DOHH2 (cell line): ENCODE results near the gene ADD3.
"Not testable (repeated sequence)": the region's sequence is repeated elsewhere in the genome, so short reads cannot be mapped to it uniquely, and the experiment has no call there.

Experiments
- H3F3A ChIP-seq: fragments of 200-600 bp; sonication (generic), shearing (Covaris generic); 2 replicates; pipeline ENCODE4 v1.6.0; 2016; ENCODE audit warnings: antibody characterized with exemption, mild to moderate bottlenecking; ENCODE audit not compliant: control insufficient read depth, insufficient read depth
- H3K27ac ChIP-seq: fragments of 200-600 bp; sonication (generic); 2 replicates; pipeline ENCODE4 v1.5.1; 2014; ENCODE audit warnings: low read depth, mild to moderate bottlenecking, low read length, moderate library complexity
- H3K27me3 ChIP-seq: fragments of 200-600 bp; sonication (generic); 2 replicates; pipeline ENCODE4 v1.6.1; 2014; ENCODE audit warnings: mild to moderate bottlenecking, low read length, mixed read lengths; ENCODE audit not compliant: control insufficient read depth
- H3K36me3 ChIP-seq: fragments of 200-600 bp; sonication (generic); 2 replicates; pipeline ENCODE4 v1.6.1; 2014; ENCODE audit warnings: mild to moderate bottlenecking, low read length, moderate library complexity, mixed read lengths; ENCODE audit not compliant: control insufficient read depth
- H3K4me1 ChIP-seq: fragments of 200-600 bp; sonication (generic); 2 replicates; pipeline ENCODE4 v1.6.1; 2014; ENCODE audit warnings: mild to moderate bottlenecking, low read length, mixed read lengths; ENCODE audit not compliant: control insufficient read depth
- H3K4me2 ChIP-seq: fragments of 200-600 bp; sonication (generic); 2 replicates; pipeline ENCODE4 v1.6.0; 2014; ENCODE audit warnings: mild to moderate bottlenecking, low read length, moderate library complexity
- H3K4me3 ChIP-seq: fragments of 200-600 bp; sonication (generic); 2 replicates; pipeline ENCODE4 v1.5.1; 2014; ENCODE audit warnings: mild to moderate bottlenecking, low read length, mixed read lengths
- H3K79me2 ChIP-seq: fragments of 200-600 bp; sonication (generic); 2 replicates; pipeline ENCODE4 v1.6.1; 2014; ENCODE audit warnings: mild to moderate bottlenecking, low read length, mixed read lengths; ENCODE audit not compliant: control insufficient read depth
- H3K9me2 ChIP-seq: fragments of 200-600 bp; sonication (generic); replicated peaks from 2 replicates; pipeline ENCODE4 v1.6.1; 2014; ENCODE audit warnings: mild to moderate bottlenecking, low read length, mixed read lengths; ENCODE audit not compliant: control insufficient read depth
- H3K9me3 ChIP-seq: fragments of 200-600 bp; sonication (generic); 2 replicates; pipeline ENCODE4 v1.6.1; 2014; ENCODE audit warnings: antibody characterized with exemption, low read length, mixed read lengths; ENCODE audit not compliant: control insufficient read depth, insufficient read depth
- H4K20me1 ChIP-seq: fragments of 200-600 bp; sonication (generic); 2 replicates; pipeline ENCODE4 v1.6.0; 2014; ENCODE audit warnings: low read depth, mild to moderate bottlenecking, antibody characterized with exemption, low read length, moderate library complexity; ENCODE audit not compliant: control insufficient read depth, insufficient read depth
- EZH2phosphoT487 ChIP-seq: fragments of 200-600 bp; sonication (generic); IDR thresholded peaks from 2 replicates; pipeline ENCODE4 v1.6.1; 2017; ENCODE audit warnings: borderline replicate concordance, mild to moderate bottlenecking, antibody characterized with exemption, low read length, moderate library complexity, mixed read lengths
- TF ChIP-seq, protein P1 (sequence below): fragments of 200-600 bp; sonication (generic); IDR thresholded peaks from one replicate; pipeline ENCODE4 v1.5.1; 2014; ENCODE audit warnings: antibody characterized with exemption, mild to moderate bottlenecking, low read depth, low read length; ENCODE audit not compliant: poor library complexity, severe bottlenecking

Gene ADD3

GRCh38 chr10:110045772-110046171 lies 38.0 kb downstream of the ADD3 start:
- Histone ChIP-seq H3F3A (no peaks in the 10 kb centered on the region), H3K4me3 (no peak overlapping the region), H3K27me3 (no peaks in the 10 kb centered on the region), H3K36me3 (peaks cover 4% of the 10 kb centered on the region), H4K20me1 (peaks cover 4% of the 10 kb centered on the region; the same call in 1 of the 2 replicates), H3K27ac (no peak overlapping the region), H3K79me2 (peaks cover 82% of the 10 kb centered on the region), H3K4me2 (no peak overlapping the region), H3K9me2 (no peaks in the 10 kb centered on the region), H3K9me3 (peaks cover 19% of the 10 kb centered on the region; the same call in 1 of the 2 replicates), H3K4me1 (no peaks in the 10 kb centered on the region)
- TF ChIP-seq, protein P1, sequence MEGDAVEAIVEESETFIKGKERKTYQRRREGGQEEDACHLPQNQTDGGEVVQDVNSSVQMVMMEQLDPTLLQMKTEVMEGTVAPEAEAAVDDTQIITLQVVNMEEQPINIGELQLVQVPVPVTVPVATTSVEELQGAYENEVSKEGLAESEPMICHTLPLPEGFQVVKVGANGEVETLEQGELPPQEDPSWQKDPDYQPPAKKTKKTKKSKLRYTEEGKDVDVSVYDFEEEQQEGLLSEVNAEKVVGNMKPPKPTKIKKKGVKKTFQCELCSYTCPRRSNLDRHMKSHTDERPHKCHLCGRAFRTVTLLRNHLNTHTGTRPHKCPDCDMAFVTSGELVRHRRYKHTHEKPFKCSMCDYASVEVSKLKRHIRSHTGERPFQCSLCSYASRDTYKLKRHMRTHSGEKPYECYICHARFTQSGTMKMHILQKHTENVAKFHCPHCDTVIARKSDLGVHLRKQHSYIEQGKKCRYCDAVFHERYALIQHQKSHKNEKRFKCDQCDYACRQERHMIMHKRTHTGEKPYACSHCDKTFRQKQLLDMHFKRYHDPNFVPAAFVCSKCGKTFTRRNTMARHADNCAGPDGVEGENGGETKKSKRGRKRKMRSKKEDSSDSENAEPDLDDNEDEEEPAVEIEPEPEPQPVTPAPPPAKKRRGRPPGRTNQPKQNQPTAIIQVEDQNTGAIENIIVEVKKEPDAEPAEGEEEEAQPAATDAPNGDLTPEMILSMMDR: no peak

- H3K9me2 ChIP-seq, H3K36me3 ChIP-seq, H3K4me2 ChIP-seq, H3K4me1 ChIP-seq, H3K4me3 ChIP-seq, H3K27ac ChIP-seq, H3F3A ChIP-seq, H3K27me3 ChIP-seq, H4K20me1 ChIP-seq: not testable (repeated sequence)
- Histone ChIP-seq H3K79me2 (peaks cover 76% of the 10 kb centered on the region), H3K9me3 (peaks cover 19% of the 10 kb centered on the region; the same call in 1 of the 2 replicates)
Measured at GRCh38 chr10:110048145-110048544, 40.4 kb downstream of the ADD3 start.

- no peaks in the 10 kb centered on the region for H4K20me1 ChIP-seq
- no peaks in the 10 kb centered on the region for H3K27me3 ChIP-seq
- no peak overlapping the region for H3K27ac ChIP-seq
- no peak overlapping the region for H3K4me2 ChIP-seq
- peaks cover 19% of the 10 kb centered on the region; the same call in 1 of the 2 replicates for H3K9me3 ChIP-seq
- H3K4me1 ChIP-seq: no peaks in the 10 kb centered on the region
- no peaks in the 10 kb centered on the region for H3F3A ChIP-seq
- H3K79me2 ChIP-seq: peaks cover 76% of the 10 kb centered on the region
- TF ChIP-seq, protein P1: no peak
- no peak for TF ChIP-seq EZH2phosphoT487
- H3K4me3 ChIP-seq: no peak overlapping the region
- H3K9me2 ChIP-seq: no peaks in the 10 kb centered on the region
- H3K36me3 ChIP-seq: peaks cover 4% of the 10 kb centered on the region
Measured at GRCh38 chr10:110048781-110049180, 41.0 kb downstream of the ADD3 start.

DNA sequence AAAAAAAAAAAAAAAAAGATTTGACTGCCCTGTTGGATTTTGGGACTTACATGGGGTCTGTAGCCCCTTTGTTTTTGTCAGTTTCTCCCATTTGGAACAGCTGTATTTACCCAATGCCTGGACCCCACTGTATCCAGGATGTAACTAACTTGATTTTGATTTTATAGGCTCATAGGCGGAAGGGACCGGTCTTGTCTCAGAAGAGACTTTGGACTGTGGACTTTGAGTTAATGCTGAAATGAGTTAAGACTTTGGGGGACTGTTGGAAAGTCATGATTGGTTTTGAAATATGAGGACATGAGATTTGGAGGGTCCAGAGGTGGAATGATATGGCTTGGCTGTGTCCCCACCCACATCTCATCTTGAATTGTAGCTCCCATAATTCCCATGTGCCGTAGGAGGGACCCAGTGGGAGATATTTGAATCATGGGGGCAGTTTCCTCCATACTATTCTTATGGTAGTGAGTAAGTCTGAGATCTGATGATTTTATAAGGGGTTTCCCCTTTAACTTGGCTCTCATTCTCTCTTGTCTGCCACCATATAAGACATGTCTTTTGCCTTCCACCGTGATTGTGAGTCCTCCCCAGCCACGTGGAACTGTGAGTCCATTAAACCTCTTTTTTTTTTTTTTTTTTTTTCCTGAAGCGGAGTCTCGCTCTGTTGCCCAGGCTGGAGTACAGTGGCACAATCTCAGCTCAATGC lies 42.3 kb downstream of the ADD3 start:
- not testable (repeated sequence) for H4K20me1 ChIP-seq, H3K4me2 ChIP-seq, H3F3A ChIP-seq, H3K27me3 ChIP-seq, H3K4me1 ChIP-seq, H3K4me3 ChIP-seq, H3K27ac ChIP-seq, H3K9me2 ChIP-seq, H3K36me3 ChIP-seq
- H3K79me2 ChIP-seq: peaks cover 70% of the 10 kb centered on the region
- peaks cover 19% of the 10 kb centered on the region; the same call in 1 of the 2 replicates for H3K9me3 ChIP-seq
